ENCODE results near the gene FAM53B.

FAM53B gene

GRCh38 chr10:124725791-124726190 is 18.4 kb downstream of the FAM53B start:
- DNase-seq: no peak

- DNase-seq: no peak
Measured at GRCh38 chr10:124725171-124725631, 19.0 kb downstream of the FAM53B start.

- no peak for DNase-seq
Measured at GRCh38 chr10:124724279-124725027, 19.7 kb downstream of the FAM53B start.

- no peak for DNase-seq
Measured at GRCh38 chr10:124723826-124724225, 20.4 kb downstream of the FAM53B start.

GRCh38 chr10:124722798-124723783 is 21.1 kb downstream of the FAM53B start:
- DNase-seq: peak; percentile 37

- no peak for DNase-seq
Measured at GRCh38 chr10:124721330-124722045, 22.7 kb downstream of the FAM53B start.

GRCh38 chr10:124719213-124719851 is 24.8 kb downstream of the FAM53B start:
- peak; percentile 28 for DNase-seq

GRCh38 chr10:124717911-124718741 is 26.1 kb downstream of the FAM53B start:
- DNase-seq: peak; percentile 62

GRCh38 chr10:124717041-124717757 is 27.0 kb downstream of the FAM53B start:
- DNase-seq: no peak

- DNase-seq: no peak
Measured at GRCh38 chr10:124716369-124716768, 27.8 kb downstream of the FAM53B start.

GRCh38 chr10:124715439-124715838 is 28.7 kb downstream of the FAM53B start:
- peak; percentile 24 for DNase-seq

- DNase-seq: no peak
Measured at GRCh38 chr10:124713679-124714255, 30.4 kb downstream of the FAM53B start.

- no peak for DNase-seq
Measured at GRCh38 chr10:124712704-124713407, 31.3 kb downstream of the FAM53B start.

- no peak for DNase-seq
Measured at GRCh38 chr10:124711145-124711544, 33.0 kb downstream of the FAM53B start.

- no peak for DNase-seq
Measured at GRCh38 chr10:124710266-124710881, 33.8 kb downstream of the FAM53B start.

GRCh38 chr10:124709861-124710260 is 34.3 kb downstream of the FAM53B start:
- no peak for DNase-seq

GRCh38 chr10:124708922-124709520 is 35.2 kb downstream of the FAM53B start:
- no peak for DNase-seq

GRCh38 chr10:124708246-124708779 is 35.9 kb downstream of the FAM53B start:
- DNase-seq: no peak

GRCh38 chr10:124707551-124707950 is 36.6 kb downstream of the FAM53B start:
- no peak for DNase-seq

Data from NK-92 treated with Interleukin-12 subunit alpha and Interleukin-12 subunit beta, amount 100 ng/mL, for 24 hours (cell line).